GM12878 (cell line): ENCODE results near the gene WNT5A. TPM values are rescaled to one million over a fixed set of nuclear protein-coding genes. Genes with fewer than 3 reads are reported as not detected.

ENCODE experiments used
- ATAC-seq: fragments of 200-7000 bp; cut with Tn5 transposase; 3 replicates; pipeline ENCODE4 v1.9.1; 2020; ENCODE audit warnings: mild to moderate bottlenecking, moderate library complexity
- BruUV-seq: library from RNA; stranded (reverse); fragments of 400-500 nt; replicated peaks from 2 replicates; lab custom pipeline; 2021; lab: Mats Ljungman, UMichigan
- CTCF ChIA-PET: fragments of 300-600 bp; sonication (Branson Sonifier 250); formaldehyde crosslinking; extraction: SDS; loops from one replicate; lab custom pipeline; 2021; ENCODE audit warnings: inconsistent platforms; lab: Yijun Ruan, JAX
- POLR2A ChIA-PET: fragments of 350-600 bp; formaldehyde crosslinking; extraction: SDS; loops from one replicate; lab custom pipeline; 2021; ENCODE audit warnings: inconsistent platforms; lab: Charles Lee
- RAD21 ChIA-PET: fragments of 300-600 bp; sonication (Branson Sonifier 250); formaldehyde crosslinking; loops from one replicate; lab custom pipeline; 2023; ENCODE audit warnings: antibody characterized with exemption; ENCODE audit not compliant: unreplicated experiment; lab: Charles Lee
- SMC1A ChIA-PET: fragments of 300-600 bp; sonication (Branson Sonifier 250); formaldehyde crosslinking; loops from one replicate; lab custom pipeline; 2023; ENCODE audit not compliant: unreplicated experiment, uncharacterized antibody; lab: Charles Lee
- DNase-seq: peaks from one replicate; pipeline ENCODE4 v3.0.0-alpha.2; 2011; ENCODE audit warnings: low read depth, low spot score
- FAIRE-seq: peaks from 3 replicates; lab custom pipeline; 2011; peaks lifted over from hg19 to GRCh38; lab: Jason Lieb, UNC
- H2AFZ ChIP-seq: 2 replicates; pipeline ENCODE4 v1.6.0; 2011; ENCODE audit warnings: low read depth, low read length, control low read depth; ENCODE audit not compliant: control insufficient read depth
- H3K27ac ChIP-seq: 2 replicates; pipeline ENCODE4 v1.5.1; 2011; ENCODE audit warnings: control low read depth; ENCODE audit not compliant: control insufficient read depth, insufficient read depth
- H3K27me3 ChIP-seq, 2 experiments: replicated peaks in 1 of 2; 2 replicates each; pipeline versions ENCODE4 v1.6.0 to v1.6.1; 2011; ENCODE audit warnings: low read length in 1 of 2; ENCODE audit not compliant: control insufficient read depth in 2 of 2, insufficient read depth in 2 of 2
- H3K36me3 ChIP-seq, 2 experiments: 2 replicates each; pipeline ENCODE4 v1.5.1; 2011; ENCODE audit warnings: low read length in 1 of 2; ENCODE audit not compliant: control insufficient read depth in 2 of 2, insufficient read depth in 2 of 2
- H3K4me1 ChIP-seq: 2 replicates; pipeline ENCODE4 v1.6.1; 2011; ENCODE audit warnings: mild to moderate bottlenecking, low read length, moderate library complexity, mixed read lengths; ENCODE audit not compliant: control insufficient read depth, insufficient read depth
- H3K4me2 ChIP-seq: 2 replicates; pipeline ENCODE4 v1.6.0; 2011; ENCODE audit warnings: control low read depth; ENCODE audit not compliant: control insufficient read depth, insufficient read depth
- H3K4me3 ChIP-seq: fragments of 200-600 bp; sonication (generic); 2 replicates; pipeline ENCODE4 v1.5.1; 2016
- H3K79me2 ChIP-seq: 2 replicates; pipeline ENCODE4 v1.6.0; 2011; ENCODE audit warnings: low read length; ENCODE audit not compliant: control insufficient read depth, insufficient read depth
- H3K9ac ChIP-seq: 2 replicates; pipeline ENCODE4 v1.8.0; 2011; ENCODE audit warnings: low read length, control low read depth, mixed read lengths; ENCODE audit not compliant: control insufficient read depth, insufficient read depth
- H3K9me3 ChIP-seq: replicated peaks from 3 replicates; pipeline ENCODE4 v1.5.1; 2011; ENCODE audit warnings: mild to moderate bottlenecking, low read length; ENCODE audit not compliant: control insufficient read depth, insufficient read depth
- H4K20me1 ChIP-seq: 2 replicates; pipeline ENCODE4 v1.6.0; 2011; ENCODE audit not compliant: control insufficient read depth, insufficient read depth
- ATF3 ChIP-seq: IDR thresholded peaks from 2 replicates; pipeline ENCODE4 v1.6.1; 2011; ENCODE audit warnings: low read depth, mild to moderate bottlenecking, low read length, moderate library complexity, borderline replicate concordance; ENCODE audit errors: extremely low read depth
- E4F1 ChIP-seq: fragments of 450-650 bp; IDR thresholded peaks from 2 replicates; pipeline ENCODE4 v1.6.1; 2018; ENCODE audit warnings: borderline replicate concordance, mild to moderate bottlenecking; ENCODE audit not compliant: partially characterized antibody
- FOXK2 ChIP-seq: fragments of 450-650 bp; IDR thresholded peaks from 2 replicates; pipeline ENCODE4 v1.6.1; 2017; ENCODE audit warnings: mild to moderate bottlenecking, moderate library complexity
- GABPA ChIP-seq: IDR thresholded peaks from 2 replicates; pipeline ENCODE4 v1.6.1; 2014; ENCODE audit warnings: antibody characterized with exemption, low read depth, mild to moderate bottlenecking, inconsistent platforms
- NR2C1 ChIP-seq: fragments of 450-650 bp; IDR thresholded peaks from 2 replicates; pipeline ENCODE4 v1.6.1; 2017; ENCODE audit warnings: antibody characterized with exemption, mild to moderate bottlenecking, moderate library complexity
- PRDM15 ChIP-seq: fragments of 450-650 bp; formaldehyde crosslinking; IDR thresholded peaks from 2 replicates; pipeline ENCODE4 v1.4.0; 2020; ENCODE audit warnings: mild to moderate bottlenecking, moderate library complexity
- SMC3 ChIP-seq: IDR thresholded peaks from 2 replicates; pipeline ENCODE4 v1.6.1; 2011; ENCODE audit warnings: low read length, improper control_type of control experiment, borderline replicate concordance
- ZBTB33 ChIP-seq: fragments of 450-650 bp; IDR thresholded peaks from 2 replicates; pipeline ENCODE4 v1.6.1; 2017; ENCODE audit warnings: mild to moderate bottlenecking
- ZBTB40 ChIP-seq: fragments of 450-650 bp; IDR thresholded peaks from 2 replicates; pipeline ENCODE4 v1.6.1; 2016; ENCODE audit warnings: mild to moderate bottlenecking, moderate library complexity, borderline replicate concordance
- WGBS: methylation state at CpG from one replicate; pipeline ENCODE4 v1.1.6; 2016; ENCODE audit warnings: low lambda C conversion rate; ENCODE audit not compliant: insufficient replicate concordance, insufficient coverage; ENCODE audit errors: missing lambda C conversion rate; 5-methylcytosine and 5-hydroxymethylcytosine counted together
- in situ Hi-C: fragments of 300-500 bp; cut with MboI; formaldehyde crosslinking; loops from 9 replicates; pipeline ENCODE4 v1.14.3; 2018; ENCODE audit warnings: mixed read lengths
- intact Hi-C: fragments of 100-400 bp; cut with micrococcal nuclease; formaldehyde crosslinking; loops from one replicate; pipeline ENCODE4 v1.14.2; 2022; ENCODE audit not compliant: unreplicated experiment
- polyA plus RNA-seq, 11 experiments: library from polyadenylated mRNA; depleted of rRNA in 4 of 11; unstranded in 6 of 11; stranded (reverse) in 5 of 11; fragments of >200 nt; fragmentation: Nextera tagmentation in 4 of 11; fragmentation: Illumina TruSeq in 1 of 11; extraction: Ambion mirVana in 4 of 11; extraction: Trizol in 1 of 11; gene quantifications; 1 replicate in 1 of 11; 2 replicates in 10 of 11; pipeline versions ENCODE4 v1.2.1 to v1.2.3, GENCODE V29; 2011 to 2016; ENCODE audit warnings: inconsistent platforms in 2 of 11, missing spikeins in 2 of 11, low read depth in 1 of 11
- total RNA-seq, 4 experiments: library from RNA; depleted of rRNA in 3 of 4; stranded (reverse); fragments of >200 nt in 3 of 4; fragmentation: Illumina TruSeq in 1 of 4; extraction: Trizol in 1 of 4; gene quantifications; 2 replicates each; pipeline versions ENCODE4 v1.2.1 to v1.2.3, GENCODE V29; 2013 to 2021

WNT5A gene
- total and polyA plus RNA-seq, 10 of the 15 experiments (the other 5 are each of a cell fraction or from before 2014, with no cell fraction given): 0.06 to 2.8 (median 0.39) TPM

- TF ChIP-seq ZBTB33: no peak
Observed at GRCh38 chr3:55446850-55447249, 40.3 kb downstream of the WNT5A start (continued).

- H3K27me3 ChIP-seq: peaks cover 0 to 2% of the 10 kb centered on the region in 2 experiments; a peak in 2 of 4 replicates
- in situ Hi-C loops: no loop called here
- FAIRE-seq: no peak
- H3K27ac ChIP-seq: no peak overlapping the region
- H3K4me3 ChIP-seq: no peak overlapping the region
- no peaks in the 10 kb centered on the region for H4K20me1 ChIP-seq
- no peak for ATAC-seq
- no peaks in the 10 kb centered on the region for H3K9me3 ChIP-seq
- no peaks in the 10 kb centered on the region for H3K79me2 ChIP-seq
- no peaks in the 10 kb centered on the region for H3K36me3 ChIP-seq
- BruUV-seq: no TSS peak
- ChIA-PET POLR2A (no interaction called here), SMC1A (interaction anchor here (0.6 kb wide), 1 partner anchor 22 kb away, joined by 3 read pairs; no protein-coding TSS in a partner anchor), RAD21 (no interaction called here), CTCF (no interaction called here)
- DNase-seq: no peak
- no peak overlapping the region for H3K4me2 ChIP-seq
- no peaks in the 10 kb centered on the region for H3K4me1 ChIP-seq
- no peak overlapping the region for H3K9ac ChIP-seq
- intact Hi-C loops: no loop called here
- 12% methylated on average over 6 of the region's 6 CpGs for WGBS
- H2AFZ ChIP-seq: no peak overlapping the region
- TF ChIP-seq FOXK2: no peak
- TF ChIP-seq E4F1: no peak
- TF ChIP-seq PRDM15 (CRISPR knock-in tag): no peak
- no peak for TF ChIP-seq SMC3
- TF ChIP-seq NR2C1: no peak
- no peak for TF ChIP-seq GABPA
- TF ChIP-seq ZBTB40: no peak
- no peak for TF ChIP-seq ATF3
Observed at GRCh38 chr3:55445551-55445950, 41.6 kb downstream of the WNT5A start.
